Skeletal muscle satellite cell (primary cell): ENCODE data around the gene BNIP5.

ENCODE experiments used
- H3K27me3 ChIP-seq: 2 replicates; pipeline ENCODE4 v1.7.0; 2013; ENCODE audit warnings: low read length; ENCODE audit not compliant: control insufficient read depth, insufficient read depth
- H3K36me3 ChIP-seq: 2 replicates; pipeline ENCODE4 v1.7.0; 2013; ENCODE audit warnings: mild to moderate bottlenecking, control low read depth, low read length; ENCODE audit not compliant: insufficient read depth
- H3K4me1 ChIP-seq: 2 replicates; pipeline ENCODE4 v1.7.0; 2013; ENCODE audit warnings: low read length; ENCODE audit not compliant: control insufficient read depth, insufficient read depth
- H3K4me2 ChIP-seq: 2 replicates; pipeline ENCODE4 v1.7.0; 2013; ENCODE audit warnings: mild to moderate bottlenecking, low read length
- H3K4me3 ChIP-seq: 2 replicates; pipeline ENCODE4 v1.7.0; 2013; ENCODE audit warnings: low read length
- H3K9ac ChIP-seq: 2 replicates; pipeline ENCODE4 v1.7.0; 2013; ENCODE audit warnings: mild to moderate bottlenecking, low read depth, low read length, moderate library complexity
- H3K9me3 ChIP-seq: replicated peaks from 2 replicates; pipeline ENCODE4 v1.7.0; 2013; ENCODE audit warnings: mild to moderate bottlenecking, control low read depth, low read length

Gene BNIP5

GRCh38 chr6:36284359-36284758 is 52.3 kb downstream of the BNIP5 start:
- no peak overlapping the region for H3K4me2 ChIP-seq
- no peak overlapping the region for H3K4me3 ChIP-seq
- no peaks in the 10 kb centered on the region for H3K9me3 ChIP-seq
- no peaks in the 10 kb centered on the region for H3K36me3 ChIP-seq
- H3K9ac ChIP-seq: no peak overlapping the region
- H3K4me1 ChIP-seq: no peaks in the 10 kb centered on the region
- peaks cover 81% of the 10 kb centered on the region for H3K27me3 ChIP-seq

DNA sequence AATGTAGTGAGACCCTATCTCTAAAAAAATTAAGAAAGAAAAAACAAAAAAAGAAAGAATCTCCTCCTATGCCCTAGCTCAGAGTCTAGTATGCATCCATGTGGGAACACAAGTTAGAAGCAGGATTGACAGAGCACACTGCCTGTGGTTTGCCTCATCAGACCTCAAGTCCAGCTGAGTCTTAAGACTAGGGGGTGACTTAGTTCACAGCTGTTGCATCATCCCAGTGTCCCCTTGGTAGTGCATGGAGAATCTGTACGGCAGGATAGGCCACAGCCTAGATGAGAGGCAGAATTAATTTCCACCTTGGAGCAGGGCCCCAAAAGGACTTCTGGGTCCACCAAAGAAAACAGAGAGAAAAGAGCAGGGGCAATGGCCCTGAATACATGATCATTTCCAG is 53.1 kb downstream of the BNIP5 start:
- no peaks in the 10 kb centered on the region for H3K9me3 ChIP-seq
- H3K9ac ChIP-seq: no peak overlapping the region
- H3K36me3 ChIP-seq: no peaks in the 10 kb centered on the region
- H3K4me3 ChIP-seq: no peak overlapping the region
- H3K27me3 ChIP-seq: peaks cover 82% of the 10 kb centered on the region
- no peaks in the 10 kb centered on the region for H3K4me1 ChIP-seq
- H3K4me2 ChIP-seq: no peak overlapping the region

- Histone ChIP-seq H3K27me3 (peaks cover 88% of the 10 kb centered on the region), H3K4me2 (no peak overlapping the region), H3K4me3 (no peak overlapping the region), H3K9ac (no peak overlapping the region), H3K36me3 (no peaks in the 10 kb centered on the region), H3K9me3 (no peaks in the 10 kb centered on the region), H3K4me1 (no peaks in the 10 kb centered on the region)
Observed at GRCh38 chr6:36280983-36281382, 55.7 kb downstream of the BNIP5 start.

DNA sequence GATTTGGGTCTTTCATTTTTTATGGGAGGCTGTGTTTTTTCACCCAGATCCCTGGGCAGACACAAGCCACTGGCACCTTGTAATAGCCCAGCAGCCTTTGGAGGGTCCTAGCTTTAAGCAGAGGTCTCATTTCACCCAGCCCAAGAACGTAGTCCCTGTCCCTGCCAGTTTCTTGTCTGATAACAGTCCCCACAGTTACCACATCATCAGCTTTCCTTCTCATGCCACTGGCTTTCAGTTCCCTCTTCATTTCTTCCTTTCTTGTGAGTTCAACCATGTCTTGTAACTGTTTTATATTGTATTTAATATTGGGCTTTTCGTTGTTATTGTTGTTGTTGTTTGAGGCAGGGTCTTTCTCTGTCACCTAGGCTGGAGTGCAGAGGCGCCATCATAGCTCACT is 56.2 kb downstream of the BNIP5 start:
- no peaks in the 10 kb centered on the region for H3K36me3 ChIP-seq
- no peaks in the 10 kb centered on the region for H3K4me1 ChIP-seq
- H3K9me3 ChIP-seq: no peaks in the 10 kb centered on the region
- H3K9ac ChIP-seq: no peak overlapping the region
- peaks cover 86% of the 10 kb centered on the region for H3K27me3 ChIP-seq
- H3K4me2 ChIP-seq: no peak overlapping the region
- no peak overlapping the region for H3K4me3 ChIP-seq

- H3K9me3 ChIP-seq: no peaks in the 10 kb centered on the region
- H3K4me2 ChIP-seq: no peak overlapping the region
- no peak overlapping the region for H3K9ac ChIP-seq
- H3K4me3 ChIP-seq: no peak overlapping the region
- peaks cover 80% of the 10 kb centered on the region for H3K27me3 ChIP-seq
- H3K4me1 ChIP-seq: no peaks in the 10 kb centered on the region
- no peaks in the 10 kb centered on the region for H3K36me3 ChIP-seq
Observed at GRCh38 chr6:36277946-36278470, 58.7 kb downstream of the BNIP5 start.

- no peak overlapping the region for H3K4me2 ChIP-seq
- no peaks in the 10 kb centered on the region for H3K4me1 ChIP-seq
- no peak overlapping the region for H3K9ac ChIP-seq
- H3K36me3 ChIP-seq: no peaks in the 10 kb centered on the region
- peaks cover 78% of the 10 kb centered on the region for H3K27me3 ChIP-seq
- no peaks in the 10 kb centered on the region for H3K9me3 ChIP-seq
- H3K4me3 ChIP-seq: no peak overlapping the region
Observed at GRCh38 chr6:36276581-36277536, 59.8 kb downstream of the BNIP5 start.

- no peak overlapping the region for H3K9ac ChIP-seq
- H3K4me2 ChIP-seq: no peak overlapping the region
- no peak overlapping the region for H3K4me3 ChIP-seq
- no peaks in the 10 kb centered on the region for H3K36me3 ChIP-seq
- no peaks in the 10 kb centered on the region for H3K9me3 ChIP-seq
- peaks cover 83% of the 10 kb centered on the region for H3K27me3 ChIP-seq
- H3K4me1 ChIP-seq: no peaks in the 10 kb centered on the region
Observed at GRCh38 chr6:36273802-36274514, 62.7 kb downstream of the BNIP5 start.

DNA sequence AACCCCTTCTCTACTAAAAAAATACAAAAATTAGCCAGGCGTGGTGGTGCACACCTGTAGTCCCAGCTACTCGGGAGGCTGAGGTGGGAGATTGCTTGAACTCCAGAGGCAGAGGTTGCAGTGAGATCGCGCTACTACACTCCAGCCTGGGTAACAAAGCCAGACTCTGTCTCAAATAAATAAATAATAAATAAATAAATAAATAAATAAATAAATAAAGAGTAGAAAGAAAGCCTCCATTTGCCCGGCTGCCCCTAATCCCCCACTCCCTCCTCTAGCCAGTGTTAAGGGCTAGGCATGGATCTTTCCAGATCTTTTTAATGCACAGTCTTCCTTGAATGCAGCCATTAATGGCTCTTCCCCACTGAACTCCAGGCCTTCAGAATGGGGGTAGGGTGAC is 63.6 kb downstream of the BNIP5 start:
- no peaks in the 10 kb centered on the region for H3K36me3 ChIP-seq
- H3K9me3 ChIP-seq: no peaks in the 10 kb centered on the region
- H3K27me3 ChIP-seq: peaks cover 81% of the 10 kb centered on the region
- H3K4me1 ChIP-seq: no peaks in the 10 kb centered on the region
- no peak overlapping the region for H3K4me3 ChIP-seq
- H3K4me2 ChIP-seq: no peak overlapping the region
- H3K9ac ChIP-seq: no peak overlapping the region

GRCh38 chr6:36272234-36272633 is 64.5 kb downstream of the BNIP5 start:
- Histone ChIP-seq H3K27me3 (peaks cover 74% of the 10 kb centered on the region), H3K4me2 (no peak overlapping the region), H3K4me1 (no peaks in the 10 kb centered on the region), H3K9me3 (no peaks in the 10 kb centered on the region), H3K9ac (no peak overlapping the region), H3K4me3 (no peak overlapping the region), H3K36me3 (no peaks in the 10 kb centered on the region)

DNA sequence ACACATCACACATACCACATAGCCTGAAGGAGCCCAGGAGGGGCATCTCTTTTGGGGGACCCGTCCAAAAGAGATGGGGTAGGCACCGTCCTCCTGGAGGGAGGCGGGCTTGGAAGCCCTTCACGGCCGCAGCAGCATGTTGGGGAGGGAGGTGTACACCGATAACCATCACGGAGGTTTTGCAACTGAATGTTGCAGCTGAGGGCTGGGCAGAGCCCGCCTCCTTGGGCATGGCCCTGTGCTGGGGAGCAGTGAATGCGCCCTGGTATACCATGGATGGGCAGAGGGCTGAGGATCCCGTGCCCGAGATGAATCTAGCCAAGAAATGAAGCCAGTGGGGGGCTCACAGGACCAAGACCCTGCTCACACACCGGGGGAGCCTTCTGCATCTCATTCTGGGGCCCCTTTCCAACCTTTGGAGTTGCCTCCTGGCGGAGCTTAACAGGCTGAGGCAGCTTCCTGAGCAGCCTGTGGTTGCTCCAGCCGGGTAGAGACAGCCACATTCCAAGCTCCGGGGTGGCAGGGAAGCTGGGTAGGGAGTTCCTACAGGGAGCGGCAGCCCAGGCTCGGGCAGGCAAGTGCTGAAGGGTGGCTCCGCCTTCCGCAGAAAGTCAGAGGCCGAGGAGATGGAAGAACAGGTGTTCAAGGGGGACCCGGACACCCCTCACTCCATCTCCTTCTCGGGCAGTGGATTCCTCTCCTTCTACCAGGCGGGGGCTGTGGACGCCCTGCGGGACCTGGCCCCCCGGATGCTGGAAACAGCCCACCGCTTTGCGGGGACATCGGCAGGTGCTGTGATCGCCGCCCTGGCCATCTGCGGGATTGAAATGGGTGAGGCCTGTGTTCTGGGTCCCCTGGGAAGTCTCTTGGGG is 66.6 kb downstream of the BNIP5 start, which contains the start of gene PNPLA1:
Gene PNPLA1 (plus strand): TSS at position 227 of the 872 bp plus-strand sequence. CDS start 400 bp downstream, at position 627.
- Histone ChIP-seq H3K4me2 (no peak within 1 kb of the TSS), H3K9ac (no peak within 1 kb of the TSS), H3K4me3 (no peak within 1 kb of the TSS), H3K9me3 (no peaks in the 10 kb centered on the region), H3K27me3 (peaks cover 58% of the 10 kb centered on the region), H3K4me1 (no peaks in the 10 kb centered on the region), H3K36me3 (no peaks in the 10 kb centered on the region)
